Activated CD8-positive, alpha-beta memory T cell treated with anti-CD3 and anti-CD28 coated beads for 1 hour (primary cell): ENCODE results near the gene SAMD8.
"Not testable (repeated sequence)": the region's sequence is repeated elsewhere in the genome, so short reads cannot be mapped to it uniquely, and the experiment has no call there.

Experiments used
- DNase-seq, 2 donors: peaks; one replicate each; pipeline ENCODE4 v3.0.0-alpha.2; 2020; ENCODE audit warnings: low read depth in 1 of 2; ENCODE audit errors: extremely low read depth in 1 of 2

The SAMD8 gene

DNA sequence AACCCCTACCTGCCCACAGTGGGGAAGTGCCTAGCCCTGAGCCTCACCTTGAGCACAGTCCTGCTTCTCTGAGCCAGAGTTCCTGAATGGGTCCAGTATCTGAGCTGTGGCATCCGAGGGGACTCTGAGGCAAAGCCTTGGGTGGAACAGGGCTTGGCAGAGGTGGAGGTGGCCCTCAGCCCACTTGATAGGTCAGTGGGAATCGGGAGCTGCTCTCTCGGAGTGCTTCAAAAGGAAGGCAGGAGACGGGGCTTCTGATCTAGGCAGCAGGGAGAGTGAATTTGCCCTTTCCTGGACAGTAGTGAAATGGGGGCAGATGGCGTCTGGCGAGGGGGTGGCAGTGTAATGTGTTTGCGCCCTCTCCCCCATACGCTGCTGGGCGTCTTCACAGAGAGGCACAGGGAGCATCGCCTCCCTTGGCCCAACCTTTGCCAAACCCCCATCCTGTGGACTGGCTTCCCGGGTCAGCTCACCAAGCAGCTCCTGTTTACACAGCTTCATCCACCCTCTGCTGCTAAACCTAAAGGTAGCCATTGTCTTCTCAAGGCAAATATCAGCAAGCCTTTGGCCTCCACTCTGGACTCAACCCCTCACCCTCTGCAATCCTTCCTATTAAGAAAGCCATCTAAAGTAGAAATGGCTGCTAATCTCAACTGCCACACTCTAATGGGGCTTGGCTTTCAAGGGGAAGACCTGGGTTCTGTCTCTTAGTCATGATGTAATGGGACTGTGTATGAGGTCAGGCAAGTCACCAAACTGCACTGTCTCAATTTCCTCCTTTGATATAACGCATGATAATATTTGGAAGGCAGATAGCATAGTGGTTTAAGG is 78.0 kb downstream of the SAMD8 start:
- DNase-seq, result no peak

GRCh38 chr10:75191821-75192568 is 80.5 kb downstream of the SAMD8 start:
- no peak for DNase-seq

DNA sequence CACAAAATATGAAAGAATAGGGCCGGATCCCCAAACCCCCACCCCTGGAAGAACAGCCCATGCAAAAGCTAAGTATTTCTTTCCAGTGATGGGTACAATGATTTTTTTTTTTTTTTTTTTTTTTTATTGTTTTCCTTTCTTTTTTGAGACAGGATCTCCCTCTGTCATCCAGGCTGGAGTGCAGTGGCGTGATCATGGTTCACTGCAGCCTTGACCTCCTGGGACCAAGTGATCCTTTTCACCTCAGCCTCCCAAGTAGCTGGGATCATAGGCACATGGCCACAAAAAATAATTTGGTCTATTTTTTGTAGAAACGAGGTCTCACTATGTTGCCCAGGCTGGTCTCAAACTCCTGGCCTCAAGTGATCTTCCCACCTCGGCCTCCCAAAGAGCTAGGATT is 83.2 kb downstream of the SAMD8 start:
- DNase-seq, result not testable (repeated sequence)

GRCh38 chr10:75195035-75195763 is 83.7 kb downstream of the SAMD8 start:
- DNase-seq, result no peak

DNA sequence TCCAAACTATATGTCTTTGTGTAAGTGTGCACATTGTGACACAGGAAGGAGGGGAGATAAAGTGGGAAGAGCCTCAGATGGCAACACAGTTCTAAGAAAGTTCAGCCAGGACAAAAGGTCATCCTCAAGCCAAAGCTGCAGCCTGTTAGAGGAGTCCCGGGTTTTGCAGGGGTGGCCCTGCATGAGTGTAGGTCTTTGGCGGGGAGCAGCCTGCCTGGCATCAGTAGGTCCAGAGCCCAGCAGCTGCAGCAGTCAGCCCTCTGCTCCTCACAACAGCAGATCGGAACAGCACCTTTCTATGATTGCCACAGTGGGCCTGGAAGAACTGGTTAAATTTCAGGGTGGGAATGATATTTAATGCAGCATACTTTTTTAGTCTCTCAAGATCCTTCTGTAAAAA is 85.6 kb downstream of the SAMD8 start:
- DNase-seq, result no peak

GRCh38 chr10:75197906-75198305 is 86.5 kb downstream of the SAMD8 start:
- no peak for DNase-seq

DNA sequence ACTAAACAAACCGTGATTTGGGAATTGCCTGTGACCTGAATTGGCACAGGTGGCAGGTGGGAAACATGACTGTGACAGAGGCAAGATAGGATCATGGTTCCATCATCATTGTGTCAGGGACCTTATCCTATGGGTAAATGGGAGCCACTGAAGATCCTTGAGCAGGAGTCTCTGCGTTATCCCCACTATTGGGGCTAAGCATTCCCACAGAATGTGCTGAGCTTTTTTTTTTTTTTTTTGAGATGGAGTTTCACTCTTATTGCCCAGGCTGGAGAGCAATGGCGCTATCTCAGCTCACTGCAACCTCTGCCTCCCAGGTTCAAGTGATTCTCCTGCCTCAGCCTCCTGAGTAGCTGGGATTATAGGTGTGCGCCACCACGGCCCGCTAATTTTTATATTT is 88.5 kb downstream of the SAMD8 start:
- DNase-seq, result not testable (repeated sequence)

DNA sequence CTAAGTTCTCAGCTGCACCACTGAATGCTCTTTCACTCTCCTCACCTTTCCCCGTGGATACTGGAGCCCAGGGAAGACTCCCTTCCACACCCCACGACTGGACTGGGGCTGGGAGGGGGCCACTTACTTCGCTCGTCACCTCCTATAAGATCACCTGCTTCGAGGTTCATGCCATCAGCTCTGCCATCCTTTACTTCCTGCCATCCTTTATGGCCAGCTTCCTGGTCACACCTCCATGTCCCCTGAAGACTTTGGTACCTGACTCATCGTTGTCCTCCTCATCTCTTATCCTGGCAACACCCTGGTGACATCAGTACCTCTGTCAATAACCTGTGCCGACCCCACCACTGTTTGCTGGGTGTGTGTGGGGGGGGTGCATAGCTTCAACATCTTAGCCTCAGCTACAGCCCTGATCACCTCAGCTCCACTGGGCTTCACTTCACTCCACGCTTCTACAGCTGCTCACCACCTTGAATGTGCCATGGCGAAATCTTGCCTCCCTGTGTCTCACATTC is 90.4 kb downstream of the SAMD8 start:
- DNase-seq, result no peak

DNA sequence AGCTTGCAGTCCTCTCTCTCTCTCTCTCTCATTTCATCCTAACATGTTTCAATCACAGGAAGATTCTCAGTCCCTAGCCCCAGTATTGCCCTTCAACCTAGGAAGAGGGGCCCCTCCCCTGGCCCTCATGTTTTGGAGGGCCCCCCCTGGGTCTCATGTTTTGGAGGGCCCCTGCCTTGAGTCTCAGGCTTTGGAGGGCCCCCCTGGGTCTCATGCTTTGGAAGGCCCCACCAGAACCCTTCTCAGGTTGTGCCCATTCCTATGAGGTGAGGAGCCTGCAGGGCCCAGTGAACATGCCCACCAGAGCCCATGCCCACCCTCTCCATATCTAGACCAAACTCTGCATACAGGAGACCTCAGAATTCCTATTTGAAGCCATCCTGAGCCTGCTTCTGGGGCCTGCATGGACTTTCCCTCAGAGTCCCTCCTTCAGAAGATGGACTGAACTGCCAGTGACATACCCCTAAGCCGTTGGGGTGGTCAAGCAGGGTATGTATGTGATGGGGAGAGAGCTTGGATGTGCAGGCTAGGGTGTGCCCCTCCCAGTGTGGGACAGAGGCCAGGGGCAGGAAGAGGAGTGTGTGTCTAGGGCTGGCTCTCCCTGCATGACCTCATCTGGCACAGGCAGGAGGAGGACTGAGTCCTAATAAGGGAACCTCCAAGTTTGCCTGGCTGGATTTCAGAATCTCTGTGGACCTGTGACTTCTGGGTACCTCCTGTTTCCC is 91.0 kb downstream of the SAMD8 start:
- DNase-seq, result no peak

- DNase-seq, result not testable (repeated sequence)
Measured at GRCh38 chr10:75203046-75203620, 91.7 kb downstream of the SAMD8 start.

- no peak for DNase-seq
Measured at GRCh38 chr10:75203724-75204123, 92.3 kb downstream of the SAMD8 start.

- no peak for DNase-seq
Measured at GRCh38 chr10:75205908-75206307, 94.5 kb downstream of the SAMD8 start.

DNA sequence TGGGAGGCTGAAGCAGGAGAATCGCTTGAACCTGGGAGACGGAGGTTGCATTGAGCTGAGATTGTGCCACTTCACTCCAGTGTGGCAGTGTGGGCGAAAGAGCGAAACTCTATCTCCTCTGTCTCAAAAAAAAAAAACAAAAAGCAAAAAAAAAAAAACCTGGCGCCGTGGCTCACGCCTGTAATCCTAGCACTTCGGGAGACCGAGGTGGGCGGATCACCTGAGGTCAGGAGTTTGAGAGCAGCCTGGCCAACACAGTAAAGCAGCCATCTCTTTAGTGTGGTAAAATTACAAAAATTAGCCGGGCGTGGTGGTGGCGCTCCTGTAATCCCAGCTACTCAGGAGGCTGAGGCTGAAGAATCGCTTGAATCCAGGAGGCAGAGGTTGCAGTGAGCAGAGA is 95.2 kb downstream of the SAMD8 start:
- DNase-seq, result not testable (repeated sequence)

DNA sequence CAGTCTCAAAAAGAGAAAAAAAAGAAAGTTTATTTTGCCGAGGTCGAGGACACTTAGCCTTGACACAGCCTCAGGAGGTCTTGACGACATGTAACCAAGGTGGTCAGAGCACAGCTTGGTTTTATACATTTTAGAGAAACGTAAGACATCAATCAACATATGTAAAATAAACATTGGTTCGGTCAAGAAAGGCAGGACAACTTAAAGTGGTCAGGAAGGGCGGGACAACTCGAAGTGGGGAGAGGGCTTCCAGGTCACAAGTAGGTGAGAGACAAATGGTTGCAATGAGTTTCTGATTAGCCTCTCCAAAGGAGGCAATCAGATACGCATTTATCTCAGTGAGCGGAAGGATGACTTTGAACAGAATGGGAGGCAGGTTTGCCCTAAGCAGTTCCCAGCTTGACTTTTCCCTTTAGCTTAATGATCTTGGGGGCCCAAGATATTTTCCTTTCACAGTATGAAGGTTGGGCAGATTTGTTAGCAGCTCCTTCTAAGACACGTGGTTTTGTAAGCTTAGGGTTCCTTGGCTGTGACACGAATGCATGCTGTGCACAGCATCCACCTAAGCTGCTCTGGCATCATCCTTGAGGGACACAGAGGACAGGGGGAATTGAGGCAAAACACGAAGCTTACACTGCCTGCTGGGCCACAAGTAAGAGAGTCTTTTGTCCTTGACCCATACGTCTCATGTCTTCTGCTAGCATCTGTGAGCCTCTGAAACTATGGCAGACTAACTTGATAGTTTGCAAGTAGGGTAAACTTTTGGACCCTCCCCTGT is 95.8 kb downstream of the SAMD8 start:
- no peak for DNase-seq

DNA sequence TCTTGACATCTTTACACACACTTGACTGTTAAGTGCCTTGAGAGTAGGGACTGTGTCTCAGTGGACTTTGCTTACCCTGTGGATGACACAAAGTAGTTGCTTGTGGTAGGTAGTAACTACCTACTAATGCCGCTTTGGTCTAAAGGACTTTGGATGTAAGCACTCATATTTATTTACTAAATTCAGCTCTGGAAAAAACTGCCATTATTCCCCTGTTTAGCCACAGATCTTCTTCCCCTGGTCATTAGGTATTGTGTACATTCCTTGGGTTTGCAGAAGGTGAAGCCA is 96.3 kb downstream of the SAMD8 start:
- DNase-seq, result no peak

DNA sequence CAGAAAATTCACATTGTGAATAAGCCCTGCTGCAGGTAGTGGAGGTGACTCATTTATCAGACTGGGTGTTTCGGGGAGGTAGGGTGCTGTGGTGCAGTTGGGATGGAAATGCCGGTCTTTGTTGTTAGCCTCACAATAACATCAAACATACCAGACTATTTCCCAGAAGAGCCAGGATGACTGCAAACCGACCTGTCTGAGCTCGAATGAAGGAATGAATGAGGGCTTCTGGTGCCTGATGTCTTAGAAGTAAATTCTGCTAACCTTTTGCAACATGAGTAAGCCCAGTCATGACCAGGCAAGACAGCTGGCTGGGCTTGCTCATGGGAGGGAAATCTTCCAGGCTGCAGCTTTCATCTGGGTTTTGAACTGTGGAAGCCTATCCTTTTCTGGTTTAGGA is 96.7 kb downstream of the SAMD8 start:
- no peak for DNase-seq

GRCh38 chr10:75209086-75209920 is 97.8 kb downstream of the SAMD8 start:
- DNase-seq, result no peak

- DNase-seq, result peak; percentile 54 to 56
Measured at GRCh38 chr10:75209921-75210281, 98.4 kb downstream of the SAMD8 start.
